Thoracic aorta endothelial cell (primary cell): ENCODE data around the gene SLCO3A1. TPM values are rescaled to one million over a fixed set of nuclear protein-coding genes. Genes with fewer than 3 reads are reported as not detected.

Experiments used
- total RNA-seq: library from RNA; depleted of rRNA; stranded (reverse); fragments of >200 nt; gene quantifications from 2 replicates; pipeline ENCODE4 v1.2.3, GENCODE V29; 2012

Gene SLCO3A1
- total RNA-seq = 3.3 and 4.6 TPM in 2 replicates

DNA sequence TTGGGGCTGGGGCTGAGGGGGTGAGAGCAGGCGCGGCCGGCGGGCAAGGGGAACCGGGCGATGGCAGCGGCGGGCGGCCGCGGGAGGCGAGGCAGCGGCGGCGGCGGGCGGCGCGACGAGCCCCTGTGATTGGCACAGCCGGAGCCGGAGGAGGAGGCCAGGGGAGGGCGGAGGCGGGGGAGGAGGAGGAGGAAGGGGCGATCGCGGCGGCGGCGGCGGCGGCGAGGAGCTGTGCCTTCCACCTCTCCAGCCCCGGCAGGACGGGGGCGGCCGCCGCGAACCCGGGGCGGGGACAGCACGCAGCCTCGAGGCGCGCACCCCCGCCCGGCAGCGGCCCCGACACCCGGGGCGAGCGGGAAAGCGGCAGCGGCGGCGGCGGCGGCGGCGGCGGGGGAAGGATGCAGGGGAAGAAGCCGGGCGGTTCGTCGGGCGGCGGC is at the start of gene SLCO3A1:
TSS of gene SLCO3A1 (plus strand) at position 198 of the 437 bp plus-strand sequence.

